ENCODE measurements around the gene LEFTY1.

GRCh38 chr1:225851805-225852204, 37.1 kb downstream of the LEFTY1 start:
- TF ChIP-seq CTCF (IDR thresholded peaks at IDR 0.05; ENCODE audit: extremely low read depth in 1 of 2, insufficient read depth in 1 of 2, low read depth in 1 of 2, low read length in 2 of 2) = no peak
- TF ChIP-seq MAX (IDR thresholded peaks at IDR 0.05; ENCODE audit: insufficient read depth, insufficient read length) = no peak
- no peak for TF ChIP-seq POLR2A (IDR thresholded peaks at IDR 0.05; ENCODE audit: low read depth, low read length)
- no peak for TF ChIP-seq EZH2 (IDR thresholded peaks at IDR 0.05; ENCODE audit: borderline replicate concordance, low read depth, low read length, severe bottlenecking)
- TF ChIP-seq GATA2 (IDR thresholded peaks at IDR 0.05; ENCODE audit: insufficient read depth, insufficient read length, low read depth, low read length) = no peak
- TF ChIP-seq MYC (IDR thresholded peaks at IDR 0.05; ENCODE audit: low read depth, low read length) = no peak
- no peak for TF ChIP-seq POLR2AphosphoS5 (IDR thresholded peaks at IDR 0.05; ENCODE audit: insufficient read depth, low read depth, low read length)
- no peak for TF ChIP-seq JUN (IDR thresholded peaks at IDR 0.05; ENCODE audit: borderline replicate concordance, insufficient read depth, insufficient read length, low read depth)
- no peak for TF ChIP-seq FOS (IDR thresholded peaks at IDR 0.05; ENCODE audit: borderline replicate concordance, insufficient read depth, low read length)
